K562 (cell line): Measurements from ENCODE around the gene VWA8. TPM values are rescaled to one million over a fixed set of nuclear protein-coding genes. Genes with fewer than 3 reads are reported as not detected.
A peak's percentile ranks its signal among the peaks of the same experiment; 100 is the strongest.

ENCODE experiments used
- ATF4 ChIP-seq: fragments of 450-650 bp; formaldehyde crosslinking; IDR thresholded peaks from 2 replicates; pipeline ENCODE4 v1.4.0; 2022; ENCODE audit warnings: mild to moderate bottlenecking, moderate library complexity
- C11orf30 ChIP-seq: fragments of 450-650 bp; IDR thresholded peaks from 2 replicates; pipeline ENCODE4 v1.6.1; 2016; ENCODE audit warnings: low read depth, mild to moderate bottlenecking
- CC2D1A ChIP-seq: fragments of 450-650 bp; IDR thresholded peaks from 2 replicates; pipeline ENCODE4 v1.6.1; 2017; ENCODE audit warnings: mild to moderate bottlenecking
- CTBP1 ChIP-seq: fragments of 450-650 bp; IDR thresholded peaks from 2 replicates; pipeline ENCODE4 v1.6.1; 2016; ENCODE audit warnings: borderline replicate concordance
- FOXM1 ChIP-seq, 2 experiments: fragments of 450-650 bp in 1 of 2; sonication (generic) in 1 of 2; formaldehyde crosslinking in 1 of 2; IDR thresholded peaks; 2 replicates each; pipeline versions ENCODE4 v1.6.1 to v1.9.0; 2017 to 2022; ENCODE audit warnings: low read depth in 2 of 2, mild to moderate bottlenecking in 2 of 2, missing genetic modification reagents in 1 of 2, moderate library complexity in 1 of 2
- KAT8 ChIP-seq: fragments of 450-650 bp; IDR thresholded peaks from 2 replicates; pipeline ENCODE4 v1.6.1; 2016; ENCODE audit warnings: low read depth, mild to moderate bottlenecking
- KLF1 ChIP-seq: fragments of 450-650 bp; IDR thresholded peaks from 2 replicates; pipeline ENCODE4 v1.6.1; 2016; ENCODE audit warnings: missing genetic modification characterization, missing compliant biosample characterization
- NCOA2 ChIP-seq, 2 experiments: fragments of 450-650 bp; IDR thresholded peaks; 2 replicates each; pipeline ENCODE4 v1.6.1; 2018; ENCODE audit warnings: mild to moderate bottlenecking in 2 of 2, moderate library complexity in 1 of 2; ENCODE audit not compliant: partially characterized antibody in 2 of 2
- NCOR1 ChIP-seq: fragments of 450-650 bp; IDR thresholded peaks from 2 replicates; pipeline ENCODE4 v1.6.1; 2016; ENCODE audit warnings: mild to moderate bottlenecking, moderate library complexity
- NFIC ChIP-seq: fragments of 450-650 bp; IDR thresholded peaks from 2 replicates; pipeline ENCODE4 v1.6.1; 2017; ENCODE audit warnings: mild to moderate bottlenecking, inconsistent platforms
- PRDM10 ChIP-seq: fragments of 450-650 bp; IDR thresholded peaks from 2 replicates; pipeline ENCODE4 v1.6.1; 2018; ENCODE audit not compliant: partially characterized antibody
- ZBTB11 ChIP-seq, 3 experiments: fragments of 200-800 bp in 1 of 3; fragments of 250-450 bp in 1 of 3; fragments of 450-650 bp in 1 of 3; sonication (Bioruptor Pico) in 1 of 3; sonication (Bioruptor generic) in 1 of 3; formaldehyde crosslinking in 1 of 3; IDR thresholded peaks; 2 replicates each; pipeline versions ENCODE4 v1.6.1 to v1.8.0; 2016 to 2022; ENCODE audit warnings: mild to moderate bottlenecking in 2 of 3, missing genetic modification characterization in 2 of 3, missing compliant biosample characterization in 1 of 3, moderate library complexity in 1 of 3
- ZBTB17 ChIP-seq: fragments of 450-650 bp; formaldehyde crosslinking; IDR thresholded peaks from 2 replicates; pipeline ENCODE4 v1.4.0; 2020; ENCODE audit warnings: mild to moderate bottlenecking
- ZBTB8A ChIP-seq: fragments of 450-650 bp; IDR thresholded peaks from 2 replicates; pipeline ENCODE4 v1.6.1; 2018; ENCODE audit warnings: mild to moderate bottlenecking, moderate library complexity; ENCODE audit not compliant: partially characterized antibody
- ZC3H8 ChIP-seq: fragments of 450-650 bp; IDR thresholded peaks from 2 replicates; pipeline ENCODE4 v1.6.1; 2017
- ZEB2 ChIP-seq: fragments of 450-650 bp; IDR thresholded peaks from 2 replicates; pipeline ENCODE4 v1.6.1; 2016
- ZNF436 ChIP-seq: fragments of 250-450, 450-650 bp; sonication (Bioruptor Pico); formaldehyde crosslinking; IDR thresholded peaks from 2 replicates; pipeline ENCODE4 v1.7.0; 2020; ENCODE audit warnings: mild to moderate bottlenecking
- polyA plus RNA-seq, 8 experiments: library from polyadenylated mRNA; depleted of rRNA in 4 of 8; stranded (reverse) in 5 of 8; unstranded in 3 of 8; fragments of >200 nt; fragmentation: Nextera tagmentation in 2 of 8; fragmentation: Illumina TruSeq in 1 of 8; extraction: Ambion mirVana in 2 of 8; extraction: Trizol in 1 of 8; gene quantifications; 2 replicates each; pipeline versions ENCODE4 v1.2.1 to v1.2.3, GENCODE V29; 2011 to 2014; ENCODE audit warnings: inconsistent platforms in 1 of 8, missing spikeins in 1 of 8
- total RNA-seq, 7 experiments: library from RNA; depleted of rRNA in 6 of 7; stranded (reverse); fragments of >200 nt in 6 of 7; fragmentation: Illumina TruSeq in 2 of 7; extraction: Trizol in 2 of 7; gene quantifications; 2 replicates each; pipeline versions ENCODE4 v1.2.1 to v1.2.3, GENCODE V29; 2011 to 2021; ENCODE audit warnings: low replicate concordance in 1 of 7
- TF ChIP-seq, protein P1 (sequence below), 2 experiments: IDR thresholded peaks in 1 of 2; conservative IDR thresholded peaks in 1 of 2; 2 replicates each; pipeline ENCODE4 v1.6.1; 2016; ENCODE audit warnings: low read depth in 2 of 2, mild to moderate bottlenecking in 1 of 2, missing compliant biosample characterization in 1 of 2, missing genetic modification characterization in 1 of 2, moderate library complexity in 1 of 2

VWA8 gene
- total and polyA plus RNA-seq, 9 of the 15 experiments (the other 6 are each of a cell fraction or from before 2014, with no cell fraction given) = 2.1 to 18.5 (median 13.3) TPM

DNA sequence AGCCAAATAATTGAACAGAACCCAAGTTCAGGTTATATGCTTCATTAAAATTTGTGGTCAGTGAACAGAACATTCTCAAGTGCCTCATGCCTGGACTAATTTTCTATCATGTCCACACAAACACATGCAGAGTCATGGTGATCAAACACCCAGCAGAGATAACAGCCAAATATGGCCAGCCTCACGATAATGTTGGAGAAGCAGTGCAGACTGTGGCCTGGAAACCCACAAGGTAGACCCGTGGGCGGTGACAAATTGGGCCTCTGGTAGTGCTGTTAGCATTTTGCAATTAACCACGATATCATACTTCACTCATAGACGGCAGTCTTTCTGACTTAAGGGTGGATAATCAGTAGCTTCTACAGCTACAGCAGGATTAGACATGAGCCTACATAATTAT lies 35.0 kb upstream of the VWA8 start (continued):
- TF ChIP-seq, protein P1, sequence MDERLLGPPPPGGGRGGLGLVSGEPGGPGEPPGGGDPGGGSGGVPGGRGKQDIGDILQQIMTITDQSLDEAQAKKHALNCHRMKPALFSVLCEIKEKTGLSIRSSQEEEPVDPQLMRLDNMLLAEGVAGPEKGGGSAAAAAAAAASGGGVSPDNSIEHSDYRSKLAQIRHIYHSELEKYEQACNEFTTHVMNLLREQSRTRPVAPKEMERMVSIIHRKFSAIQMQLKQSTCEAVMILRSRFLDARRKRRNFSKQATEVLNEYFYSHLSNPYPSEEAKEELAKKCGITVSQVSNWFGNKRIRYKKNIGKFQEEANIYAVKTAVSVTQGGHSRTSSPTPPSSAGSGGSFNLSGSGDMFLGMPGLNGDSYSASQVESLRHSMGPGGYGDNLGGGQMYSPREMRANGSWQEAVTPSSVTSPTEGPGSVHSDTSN (CRISPR knock-in tag; IDR thresholded peaks at IDR 0.05; ENCODE audit: low read depth) = no peak
- TF ChIP-seq, protein P1 (tag; conservative IDR thresholded peaks at IDR 0.05; ENCODE audit: low read depth) = peak; percentile 66
- TF ChIP-seq NFIC = peak; percentile 58
- TF ChIP-seq PRDM10 = no peak
- no peak for TF ChIP-seq ZNF436 (CRISPR knock-in tag)
- TF ChIP-seq FOXM1 (IDR thresholded peaks at IDR 0.05; ENCODE audit: low read depth) = peak; percentile 71
- TF ChIP-seq FOXM1 (CRISPR knock-in tag; IDR thresholded peaks at IDR 0.05; ENCODE audit: low read depth) = no peak
- TF ChIP-seq ZBTB17 (CRISPR knock-in tag) = no peak
- no peak for TF ChIP-seq ZC3H8
- TF ChIP-seq CC2D1A = 0 out of 2 replicates have a peak, but pooled peaks have one; percentile 36
- TF ChIP-seq ZEB2 = peak; percentile 62; the same call in 1 of the 2 replicates
- TF ChIP-seq NCOR1 = peak; percentile 87
- TF ChIP-seq ZBTB8A = no peak
- no peak for TF ChIP-seq ATF4 (CRISPR knock-in tag)
- peak in 1 of 2 experiments; percentile 62 for TF ChIP-seq NCOA2 (IDR thresholded peaks at IDR 0.05; ENCODE audit: partially characterized antibody in 2 of 2)
- TF ChIP-seq ZBTB11 (CRISPR knock-in tag; IDR thresholded peaks at IDR 0.05) = peak in 1 of 3 experiments; percentile 31; a peak in 1 of 6 replicates
- TF ChIP-seq KLF1 (tag) = no peak
- no peak for TF ChIP-seq KAT8
- peak; percentile 64; the same call in 1 of the 2 replicates for TF ChIP-seq CTBP1
- TF ChIP-seq C11orf30 = peak; percentile 88
